HG03064 (cell line): ENCODE results near the gene CCDC27.
"Not testable (repeated sequence)": the region's sequence is repeated elsewhere in the genome, so short reads cannot be mapped to it uniquely, and the experiment has no call there.

Experiments used
- ATAC-seq: cut with Tn5 transposase; IDR thresholded peaks from one replicate; pipeline ENCODE4 v1.9.1; 2021; ENCODE audit warnings: low read depth; ENCODE audit not compliant: unreplicated experiment

Gene CCDC27

DNA sequence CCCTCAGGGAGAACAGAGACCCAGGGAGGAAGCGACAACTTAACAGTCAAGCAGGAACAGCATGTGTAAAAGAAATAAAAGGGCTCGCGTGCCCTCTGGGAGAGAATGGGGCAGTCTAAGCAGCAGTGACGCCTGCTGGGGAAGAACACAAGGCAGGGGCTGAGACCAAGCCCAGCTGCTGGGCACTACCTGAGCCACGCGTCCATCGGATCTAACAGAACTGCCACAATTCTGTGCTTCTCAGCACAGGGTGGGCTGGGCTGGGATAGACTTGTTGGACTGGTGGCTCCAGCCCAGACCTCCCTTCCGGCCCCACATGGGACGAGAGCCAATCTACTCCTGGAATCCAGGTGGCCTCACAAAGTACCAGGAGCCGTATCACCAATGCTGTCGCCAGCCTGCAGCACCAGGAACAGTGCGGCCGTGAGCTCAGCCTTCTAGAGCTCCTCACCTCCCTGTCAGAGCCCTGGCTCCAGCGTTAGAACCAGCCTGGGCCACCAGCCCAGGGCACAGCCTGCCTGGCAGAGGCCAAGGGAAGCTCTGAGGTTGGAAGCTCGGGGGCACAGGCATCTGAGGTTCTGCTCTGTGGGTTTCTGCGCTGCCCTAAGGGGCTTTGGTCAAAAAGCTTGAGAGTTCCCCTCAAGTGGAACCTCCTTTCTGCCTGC lies 36.6 kb downstream of the CCDC27 start:
- ATAC-seq = no peak

DNA sequence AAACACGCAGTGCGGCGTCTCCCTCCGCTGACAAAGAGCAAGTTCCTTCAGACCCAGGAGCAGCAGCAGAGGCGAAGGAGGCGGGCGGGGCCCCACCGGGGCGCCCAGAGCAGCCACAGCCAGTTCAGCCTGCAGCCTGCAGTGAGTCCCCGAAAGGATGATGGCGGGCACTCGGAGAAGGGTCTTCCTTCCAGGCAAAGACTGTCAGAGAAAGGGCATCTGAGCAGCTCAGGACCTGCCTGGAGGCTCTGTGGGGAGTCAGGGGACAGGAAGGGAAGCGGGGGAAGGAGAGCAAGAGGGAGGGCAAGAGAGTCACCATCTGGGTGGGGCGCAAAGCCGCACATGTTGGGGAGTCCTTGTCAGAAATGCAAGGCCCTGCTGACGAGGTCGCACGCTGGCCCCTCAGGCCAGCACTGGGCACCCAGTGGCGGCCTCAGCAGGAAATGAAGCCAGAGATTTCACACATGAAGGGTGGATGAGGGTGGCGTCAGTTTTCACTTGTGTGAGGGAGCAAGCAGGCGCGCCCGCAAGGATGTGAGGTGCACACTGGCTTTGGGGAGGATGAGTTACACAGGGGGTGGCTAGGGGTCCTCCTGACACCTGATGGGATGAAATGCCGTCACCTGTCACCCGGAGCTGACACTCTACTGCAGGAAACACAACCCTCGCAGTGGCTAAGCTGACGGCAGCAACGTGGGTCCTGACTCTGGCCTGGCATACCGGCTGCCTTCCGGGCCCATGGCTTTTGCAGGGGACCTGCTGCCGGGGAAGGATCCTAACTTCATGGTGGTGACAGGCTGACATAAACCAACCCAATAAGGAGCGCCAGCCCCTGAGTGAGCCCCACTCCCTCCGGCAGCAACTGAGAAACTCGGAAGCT lies 37.4 kb downstream of the CCDC27 start:
- no peak for ATAC-seq

DNA sequence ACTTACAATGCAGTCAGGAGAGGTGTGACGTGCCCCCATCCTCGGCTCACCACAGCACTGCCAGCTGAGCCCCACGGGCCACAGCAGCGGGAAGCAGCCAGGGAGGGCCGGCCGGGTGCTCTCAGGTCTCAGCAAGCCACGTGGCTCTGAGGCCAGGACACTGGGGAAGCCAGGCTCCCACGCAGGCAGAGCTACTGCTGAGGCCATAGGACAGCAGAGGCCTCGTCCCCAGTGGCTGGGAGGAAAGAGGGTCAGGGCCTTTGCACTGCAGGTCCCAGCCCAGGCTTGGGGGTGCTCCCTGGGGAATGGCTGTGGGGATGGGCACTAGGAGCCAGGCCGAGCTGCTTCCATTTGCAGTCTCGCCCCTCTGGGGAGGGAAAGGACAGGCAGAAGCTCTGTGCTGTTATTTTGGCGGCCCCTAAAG lies 38.3 kb downstream of the CCDC27 start:
- ATAC-seq = no peak

DNA sequence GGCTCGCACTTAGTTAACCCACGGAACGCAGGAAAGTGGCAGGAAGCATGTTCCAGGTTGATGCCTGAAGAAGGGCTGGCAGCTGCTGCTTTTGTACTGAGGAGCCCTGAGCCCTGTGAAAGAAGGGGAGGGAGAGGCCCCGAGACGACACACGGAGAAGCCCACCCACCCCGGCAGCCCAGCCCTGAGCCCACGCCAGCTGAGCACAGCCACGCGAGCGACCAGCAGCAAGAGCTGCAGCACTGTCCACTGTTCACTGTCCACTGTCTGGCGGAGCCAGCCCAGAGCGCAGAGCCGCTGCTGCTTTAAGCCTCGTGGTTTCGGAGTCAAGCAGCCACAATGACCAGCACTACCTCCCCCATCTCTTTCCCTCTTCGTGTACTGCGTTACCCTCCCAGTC lies 38.7 kb downstream of the CCDC27 start:
- no peak for ATAC-seq

DNA sequence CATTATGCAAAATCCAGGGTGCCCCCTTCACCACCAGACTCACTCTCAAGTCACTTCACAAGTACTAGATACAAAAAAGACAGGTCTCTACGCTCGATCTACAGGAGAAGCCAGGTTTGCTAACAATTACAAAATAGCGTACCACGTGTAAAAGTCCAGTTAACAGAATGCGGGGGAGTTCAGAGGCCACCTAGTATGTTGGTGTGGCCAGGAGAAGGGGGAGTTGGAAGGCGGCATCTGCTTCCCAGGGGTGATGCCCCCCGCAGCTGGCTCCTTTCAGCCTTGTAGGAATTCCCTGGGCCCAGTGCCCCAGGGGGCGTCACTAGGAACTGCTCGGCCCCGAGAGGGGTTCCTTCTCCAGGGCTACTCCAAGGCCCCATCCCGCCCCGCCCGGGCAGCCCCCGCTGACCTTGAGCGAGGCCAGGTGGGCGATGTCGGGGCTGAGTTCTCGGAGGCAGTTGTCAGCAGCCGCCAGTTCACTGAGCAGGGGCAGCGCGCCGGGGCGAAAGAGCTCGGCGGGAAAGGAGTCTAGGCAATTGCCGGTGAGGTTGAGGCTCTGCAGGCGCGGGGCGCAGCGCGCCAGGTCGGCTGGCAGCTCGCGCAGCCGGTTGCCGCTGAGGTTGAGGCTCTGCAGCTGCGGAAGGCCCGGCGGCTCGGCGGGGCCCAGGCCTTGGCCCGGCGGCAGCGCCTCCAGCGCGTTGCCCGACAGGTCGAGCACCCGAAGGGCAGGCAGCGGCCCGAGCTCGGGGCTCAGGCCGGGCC lies 43.4 kb downstream of the CCDC27 start:
- ATAC-seq = no peak

DNA sequence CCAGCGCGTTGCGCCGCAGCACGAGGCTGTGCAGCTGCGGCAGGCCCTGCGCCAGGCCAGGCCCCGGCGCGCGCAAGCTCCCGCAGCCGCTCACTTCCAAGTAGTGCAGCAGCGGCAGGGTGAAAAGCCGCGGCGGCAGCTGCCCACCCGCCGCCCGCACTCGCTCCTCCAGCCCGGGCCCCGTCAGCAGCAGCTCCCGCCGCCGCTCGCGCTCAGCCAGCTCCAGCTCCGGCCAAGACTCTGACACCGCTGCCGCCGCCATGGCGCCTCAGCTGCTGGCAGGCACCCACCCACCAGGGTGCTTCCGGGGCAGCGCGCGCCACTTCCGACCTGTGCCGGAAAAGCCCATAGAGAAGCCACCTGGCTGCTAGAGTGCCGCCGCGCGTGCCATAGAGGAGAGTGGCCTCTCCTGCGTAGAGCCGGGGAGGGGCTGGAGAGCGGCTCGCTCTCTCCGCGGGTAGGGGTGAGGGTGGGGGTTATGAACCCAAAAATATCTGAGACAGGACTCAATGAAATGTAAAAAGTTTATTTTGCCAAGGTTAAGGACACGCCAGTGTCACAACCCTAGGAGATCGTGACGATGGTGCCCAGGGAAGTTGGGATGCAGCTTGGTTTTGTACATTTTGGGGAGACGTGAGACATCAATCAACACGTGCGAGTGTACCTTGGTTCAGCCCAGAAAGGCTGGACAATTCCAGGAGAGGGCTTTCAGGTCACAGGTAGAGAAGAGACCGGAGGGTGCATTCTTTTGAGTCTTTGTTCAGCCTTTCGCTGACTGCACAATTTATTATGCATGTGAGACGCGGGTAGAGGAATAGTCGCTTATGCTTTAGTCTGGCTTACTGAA lies 44.2 kb downstream of the CCDC27 start, which contains the start of gene LRRC47:
Gene LRRC47, minus strand, starts transcription at position 284 of the 847 bp plus-strand sequence. Its CDS starts 22 bp downstream, at position 262.
- ATAC-seq = peak; percentile 97

DNA sequence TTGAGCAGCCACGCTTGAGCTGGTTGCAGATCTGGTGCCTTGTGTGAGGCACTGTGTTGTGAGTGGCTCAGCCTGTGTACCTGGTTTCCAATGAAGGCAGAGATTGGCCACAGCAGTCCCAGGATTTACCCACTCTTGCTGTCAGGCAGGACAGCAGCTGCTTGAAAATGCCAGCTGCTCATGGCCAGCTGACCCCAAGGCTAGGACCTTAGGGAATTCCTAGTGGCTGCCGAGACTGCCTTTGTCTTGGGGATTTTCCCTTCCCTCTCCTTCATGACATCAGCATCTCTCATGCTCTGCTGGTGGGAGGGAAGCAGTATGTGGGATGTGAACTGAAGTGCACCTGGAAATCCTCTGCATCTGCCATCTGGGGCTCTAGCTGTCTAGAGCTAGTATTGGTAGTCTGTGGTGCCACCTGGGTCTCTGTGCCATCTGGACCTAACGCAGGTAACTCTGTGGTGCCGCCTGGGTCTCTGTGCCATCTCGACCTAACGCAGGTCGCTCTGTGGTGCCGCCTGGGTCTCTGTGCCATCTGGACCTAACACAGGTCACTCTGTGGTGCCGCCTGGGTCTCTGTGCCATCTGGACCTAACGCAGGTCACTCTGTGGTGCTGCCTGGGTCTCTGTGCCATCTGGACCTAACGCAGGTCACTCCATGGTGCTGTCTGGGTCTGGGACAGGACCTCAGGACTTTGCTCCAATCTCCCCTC lies 47.9 kb downstream of the CCDC27 start:
- no peak for ATAC-seq

DNA sequence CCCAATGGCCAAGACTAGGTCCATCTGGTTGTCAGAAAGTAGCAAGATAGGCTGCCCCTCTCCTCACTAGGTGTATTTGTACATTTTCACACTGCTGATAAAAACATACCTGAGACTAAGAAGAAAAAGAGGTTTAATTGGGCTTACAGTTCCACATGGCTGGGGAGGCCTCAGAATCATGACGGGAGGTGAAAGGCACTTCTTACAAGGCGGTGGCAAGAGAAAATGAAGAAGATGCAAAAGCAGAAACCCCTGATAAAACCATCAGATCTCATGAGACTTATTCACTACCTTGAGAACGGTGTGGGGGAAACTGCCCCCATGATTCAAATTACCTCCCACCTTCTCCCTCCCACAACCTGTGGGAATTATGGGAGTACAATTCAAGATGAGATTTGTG lies 48.5 kb downstream of the CCDC27 start:
- ATAC-seq = not testable (repeated sequence)

DNA sequence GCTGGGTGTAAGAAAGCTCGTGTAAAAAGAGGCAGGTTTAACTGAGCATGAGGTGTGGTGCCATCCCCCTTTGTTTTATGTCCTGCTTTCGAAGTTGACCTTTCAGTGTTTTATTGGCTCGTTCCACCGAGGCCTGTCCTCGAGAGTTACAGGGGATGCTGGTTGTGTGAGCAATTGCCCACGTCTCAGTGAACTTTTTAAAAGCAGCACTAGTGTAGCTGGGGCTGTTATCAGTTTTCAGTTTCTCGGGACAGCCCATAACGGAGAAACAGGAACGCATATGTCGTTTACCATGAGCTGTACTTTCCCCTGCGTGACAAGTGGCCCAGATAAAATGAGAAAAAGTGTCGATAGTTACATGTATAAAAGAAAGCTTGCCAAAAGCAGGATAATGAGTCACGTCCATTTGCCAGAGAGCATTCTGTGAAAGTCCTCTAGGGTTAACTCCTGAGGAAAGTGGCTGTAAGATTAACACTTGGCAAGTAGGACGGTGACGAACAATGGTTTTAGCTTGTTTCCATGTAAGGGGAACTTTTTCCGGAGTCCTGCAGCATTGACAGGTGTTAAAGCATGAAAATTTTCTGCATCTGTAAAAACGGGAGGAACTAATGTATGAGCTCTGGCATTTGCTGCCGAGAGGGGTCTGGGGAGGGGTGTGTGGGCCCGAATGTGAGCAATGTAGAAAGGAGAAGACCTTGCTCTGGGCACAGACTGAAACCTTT lies 51.8 kb downstream of the CCDC27 start:
- ATAC-seq = no peak

DNA sequence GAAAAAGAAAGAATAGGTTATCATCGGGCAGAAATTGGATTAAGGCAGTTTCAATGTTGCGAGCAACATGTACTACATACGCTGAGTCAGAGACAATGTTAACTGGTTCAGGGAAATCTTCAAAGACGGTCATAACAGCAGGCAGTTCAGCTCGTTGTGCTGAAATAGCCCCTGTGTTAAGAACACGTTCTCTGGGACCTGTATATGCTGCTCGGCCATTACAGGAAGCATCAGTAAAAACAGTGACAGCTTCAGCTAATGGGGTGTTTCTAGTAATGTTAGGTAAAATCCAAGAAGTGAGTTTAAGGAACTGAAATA lies 52.3 kb downstream of the CCDC27 start:
- ATAC-seq = not testable (repeated sequence)

DNA sequence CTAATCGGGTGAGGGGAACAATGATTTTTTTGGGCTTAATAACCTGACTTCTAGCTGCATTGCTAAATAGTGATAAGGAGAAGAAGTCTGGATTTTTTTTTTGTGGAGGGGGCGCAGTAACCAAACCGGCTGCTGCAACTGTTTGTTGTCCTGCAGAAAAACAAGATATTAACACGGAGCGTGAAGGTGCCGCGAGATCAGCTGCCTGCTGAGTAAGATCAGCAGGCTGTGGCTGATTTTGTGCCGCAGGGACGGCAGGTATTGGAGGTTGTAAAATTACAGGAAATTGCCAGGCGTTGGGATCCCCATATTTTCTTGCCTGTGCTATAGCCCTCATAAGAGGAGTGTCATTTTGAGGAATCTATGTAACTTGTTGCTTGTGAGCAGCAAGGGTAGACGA lies 52.8 kb downstream of the CCDC27 start:
- ATAC-seq = no peak

DNA sequence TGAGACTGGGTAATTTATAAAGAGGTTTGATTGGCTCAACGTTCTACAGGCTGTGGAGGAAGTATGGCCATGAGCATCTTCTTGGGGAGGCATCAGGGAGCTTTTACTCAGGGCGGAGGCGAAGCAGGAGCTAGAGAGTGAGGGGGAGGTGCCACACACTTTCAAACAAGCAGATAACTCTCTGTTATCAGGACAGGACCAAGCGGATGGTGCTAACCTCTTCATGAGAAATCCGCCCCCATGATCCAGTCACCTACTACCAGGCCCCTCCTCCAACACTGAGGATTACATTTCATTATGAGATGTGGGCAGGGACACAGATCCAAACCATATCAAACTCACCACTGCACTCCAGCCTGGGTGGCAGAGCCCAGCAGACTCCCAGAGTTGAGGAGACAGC lies 55.5 kb downstream of the CCDC27 start:
- no peak for ATAC-seq

DNA sequence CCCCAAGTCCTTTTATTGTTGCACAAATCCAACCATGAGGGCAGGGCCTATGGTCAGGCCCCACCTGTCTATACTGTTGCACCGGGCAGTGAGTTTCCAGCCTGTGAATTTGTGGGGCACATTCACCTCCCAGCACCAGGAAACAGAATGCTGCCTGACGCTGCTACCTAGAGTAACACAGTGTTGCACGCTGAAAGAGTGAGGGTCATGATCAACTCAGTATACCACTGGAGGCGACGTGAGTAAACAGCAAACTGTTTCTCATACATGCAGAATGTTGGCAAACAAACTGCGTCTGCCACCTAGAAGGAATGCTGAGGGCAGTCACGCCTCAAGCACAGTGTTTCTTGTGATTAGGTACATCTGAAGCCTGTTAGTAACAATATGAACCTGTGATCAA lies 57.4 kb downstream of the CCDC27 start:
- ATAC-seq = no peak

DNA sequence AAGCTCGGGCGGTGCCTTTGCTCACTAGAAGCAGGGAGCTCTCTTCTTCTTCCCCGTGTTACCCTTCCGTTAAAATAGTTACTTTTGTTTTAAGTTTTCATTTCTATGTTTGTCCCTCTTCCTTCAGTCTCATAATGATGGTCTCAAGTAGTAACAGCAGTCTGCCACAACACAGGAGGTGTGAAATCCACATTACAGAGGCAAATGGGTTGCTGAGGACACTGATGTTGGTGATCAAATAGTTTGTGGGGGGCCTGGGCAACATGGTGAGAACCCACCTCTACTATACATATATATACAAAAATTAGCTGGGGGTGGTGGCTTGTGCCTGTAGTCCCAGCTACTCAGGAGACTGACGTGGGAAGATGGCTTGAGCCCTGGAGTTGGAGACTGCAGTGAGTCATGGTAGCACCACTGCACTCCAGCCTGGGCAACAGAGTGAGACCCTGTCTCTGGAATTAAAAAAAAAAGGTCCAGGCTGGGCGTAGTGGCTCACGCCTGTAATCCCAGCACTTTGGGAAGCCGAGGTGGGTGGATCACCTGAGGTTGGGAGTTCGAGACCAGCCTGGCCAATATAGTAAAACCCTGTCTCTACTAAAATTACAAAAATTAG lies 58.0 kb downstream of the CCDC27 start:
- ATAC-seq = not testable (repeated sequence)

DNA sequence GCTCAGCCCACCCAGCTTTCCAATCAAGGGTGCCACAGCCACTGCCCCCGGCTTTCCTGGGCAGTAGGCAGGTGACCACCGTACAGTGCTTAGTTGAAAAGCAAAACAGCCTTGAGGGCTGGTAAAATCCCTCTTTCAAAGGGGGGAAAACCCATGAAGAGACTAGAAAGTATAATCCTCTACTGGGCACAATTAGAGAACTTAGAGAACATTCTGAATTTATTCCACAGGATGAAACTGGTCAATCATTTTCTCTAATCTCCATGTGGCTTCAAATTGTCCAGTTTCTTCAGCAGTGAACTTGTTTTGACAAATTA lies 59.3 kb downstream of the CCDC27 start:
- ATAC-seq = no peak

DNA sequence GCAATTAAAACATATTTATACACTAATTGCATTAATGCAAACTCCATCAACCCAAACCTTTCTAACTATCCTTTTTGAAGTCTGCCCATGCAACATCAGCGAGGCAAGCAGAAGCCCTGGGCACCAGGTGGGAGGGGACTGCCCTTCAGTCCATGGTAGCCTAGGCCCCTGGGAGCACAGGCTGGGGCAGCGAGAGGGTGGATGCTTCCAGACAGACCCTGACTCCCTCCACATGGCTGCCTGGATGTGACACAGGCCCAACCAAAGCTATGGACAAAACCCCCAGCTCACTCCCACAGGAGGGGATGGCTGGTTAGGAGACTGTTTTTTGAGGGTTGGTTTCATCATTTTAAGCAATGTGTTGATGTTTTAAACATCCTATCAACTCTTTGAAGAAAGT lies 61.8 kb downstream of the CCDC27 start:
- ATAC-seq = no peak

DNA sequence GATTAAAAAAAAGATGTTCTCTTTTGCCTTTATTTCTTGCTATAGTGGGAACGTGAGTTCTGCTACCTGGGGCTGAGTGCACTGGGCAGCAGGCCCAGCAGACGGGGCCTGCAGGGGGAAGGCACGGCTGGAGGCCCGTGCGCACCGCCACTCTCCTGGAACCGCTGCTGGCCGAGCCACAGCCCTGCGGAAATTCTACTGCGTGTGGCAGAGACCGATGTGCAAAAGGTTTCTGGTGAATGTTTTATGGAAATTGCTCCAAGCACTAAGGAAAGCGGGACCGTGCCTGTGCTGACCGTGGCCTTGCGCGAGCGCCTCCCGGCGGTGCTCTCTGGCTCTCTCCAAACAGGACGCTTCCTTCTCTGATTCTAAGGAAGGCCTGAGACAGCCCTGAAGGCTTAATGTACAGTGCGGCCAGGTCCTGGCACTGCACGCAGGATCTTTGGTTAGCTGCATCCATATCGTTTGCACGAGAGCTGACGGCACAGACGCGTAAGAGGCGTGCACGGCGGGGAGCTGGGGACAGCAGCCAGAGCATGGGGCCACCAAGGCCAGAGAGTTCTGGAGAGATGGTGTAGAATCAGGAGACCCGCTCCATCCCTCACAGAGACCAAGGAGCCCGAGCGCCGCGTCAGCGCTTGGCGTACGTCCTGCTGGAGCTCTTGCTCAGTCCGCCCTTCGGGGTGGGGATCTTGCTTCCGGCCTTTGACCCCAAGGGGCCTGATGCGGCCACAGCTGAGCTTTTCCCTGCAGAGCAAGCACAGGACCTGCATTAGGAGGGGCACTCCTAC lies 62.7 kb downstream of the CCDC27 start:
- ATAC-seq = no peak
